HepG2 (cell line): ENCODE data around the gene BOD1. TPM values are rescaled to one million over a fixed set of nuclear protein-coding genes. Genes with fewer than 3 reads are reported as not detected.

ENCODE experiments used
- ARHGAP35 ChIP-seq: sonication (generic); formaldehyde crosslinking; IDR thresholded peaks from 2 replicates; pipeline ENCODE4 v1.9.0; 2022; ENCODE audit warnings: mild to moderate bottlenecking, inconsistent platforms, moderate library complexity, missing genetic modification reagents, borderline replicate concordance
- CAMTA2 ChIP-seq: sonication (generic); formaldehyde crosslinking; IDR thresholded peaks from 2 replicates; pipeline ENCODE4 v1.4.0; 2020; ENCODE audit warnings: mild to moderate bottlenecking, missing genetic modification reagents, borderline replicate concordance
- ELF1 ChIP-seq: sonication (generic); formaldehyde crosslinking; IDR thresholded peaks from 2 replicates; pipeline ENCODE4 v1.4.0; 2020; ENCODE audit warnings: missing genetic modification reagents
- HHEX ChIP-seq: IDR thresholded peaks from 2 replicates; pipeline ENCODE4 v1.6.1; 2016; ENCODE audit warnings: control low read depth
- HNF4A ChIP-seq: sonication (generic); formaldehyde crosslinking; IDR thresholded peaks from 2 replicates; pipeline ENCODE4 v1.4.0; 2020; ENCODE audit warnings: missing genetic modification reagents
- HNRNPUL1 ChIP-seq: fragments of 200-400 bp; formaldehyde crosslinking; IDR thresholded peaks from 2 replicates; pipeline ENCODE4 v1.6.1; 2017; ENCODE audit warnings: low read depth, mild to moderate bottlenecking, low read length, moderate library complexity
- IKZF4 ChIP-seq: sonication (generic); formaldehyde crosslinking; IDR thresholded peaks from 2 replicates; pipeline ENCODE4 v1.5.1; 2020; ENCODE audit warnings: borderline replicate concordance, mild to moderate bottlenecking, low read depth, missing genetic modification reagents; ENCODE audit errors: not compliant biosample characterization
- KDM2A ChIP-seq: sonication (generic); formaldehyde crosslinking; IDR thresholded peaks from 2 replicates; pipeline ENCODE4 v1.4.0; 2020; ENCODE audit warnings: low read depth, missing genetic modification reagents, borderline replicate concordance
- KDM3A ChIP-seq: IDR thresholded peaks from 2 replicates; pipeline ENCODE4 v1.6.1; 2018; ENCODE audit warnings: low read depth, missing compliant biosample characterization
- LRRFIP1 ChIP-seq: sonication (generic); formaldehyde crosslinking; conservative IDR thresholded peaks from 2 replicates; pipeline ENCODE4 v1.4.0; 2020; ENCODE audit warnings: missing genetic modification reagents
- MBNL3 ChIP-seq: fragments of 250-450 bp; sonication (Bioruptor Pico); conservative IDR thresholded peaks from 2 replicates; pipeline ENCODE4 v1.8.0; 2022; ENCODE audit warnings: mild to moderate bottlenecking, inconsistent platforms
- NFE2L1 ChIP-seq: sonication (generic); formaldehyde crosslinking; IDR thresholded peaks from 2 replicates; pipeline ENCODE4 v1.4.0; 2020; ENCODE audit warnings: missing genetic modification reagents, mild to moderate bottlenecking, borderline replicate concordance
- NFRKB ChIP-seq: fragments of 450-650 bp; IDR thresholded peaks from 2 replicates; pipeline ENCODE4 v1.6.1; 2017
- NFYB ChIP-seq: sonication (generic); formaldehyde crosslinking; IDR thresholded peaks from 2 replicates; pipeline ENCODE4 v1.4.0; 2020; ENCODE audit warnings: missing genetic modification reagents
- RCOR2 ChIP-seq: IDR thresholded peaks from 2 replicates; pipeline ENCODE4 v1.6.1; 2016; ENCODE audit warnings: missing biosample characterization, missing genetic modification reagents
- SUZ12 ChIP-seq: fragments of 150-350 bp; IDR thresholded peaks from 2 replicates; pipeline ENCODE4 v1.6.1; 2014; ENCODE audit warnings: low read depth, low read length
- ZNF646 ChIP-seq: sonication (generic); formaldehyde crosslinking; IDR thresholded peaks from 2 replicates; pipeline ENCODE4 v1.9.0; 2021; ENCODE audit warnings: mild to moderate bottlenecking, missing genetic modification reagents
- ZNF772 ChIP-seq: sonication (generic); formaldehyde crosslinking; IDR thresholded peaks from 2 replicates; pipeline ENCODE4 v1.5.0; 2020; ENCODE audit warnings: mild to moderate bottlenecking, missing genetic modification reagents
- polyA plus RNA-seq, 8 experiments: library from polyadenylated mRNA; depleted of rRNA in 3 of 8; stranded (reverse) in 7 of 8; unstranded in 1 of 8; fragments of >200 nt; fragmentation: Illumina TruSeq in 4 of 8; extraction: Trizol in 4 of 8; gene quantifications; 2 replicates each; pipeline versions ENCODE4 v1.2.1 to v1.2.3, GENCODE V29; 2011 to 2016; ENCODE audit warnings: low read depth in 4 of 8, missing spikeins in 1 of 8, mixed read lengths in 1 of 8; ENCODE audit not compliant: insufficient read depth in 1 of 8
- total RNA-seq, 5 experiments: library from RNA; depleted of rRNA; stranded (reverse); fragments of >200 nt; fragmentation: Illumina TruSeq; extraction: Trizol; gene quantifications; 2 replicates each; pipeline ENCODE4 v1.2.3, GENCODE V29; 2016; ENCODE audit warnings: low read depth in 1 of 5
- TF ChIP-seq, protein P1 (sequence below): IDR thresholded peaks from 2 replicates; pipeline ENCODE4 v1.6.1; 2012; ENCODE audit warnings: low read depth, low read length, improper control_type of control experiment
- TF ChIP-seq, protein P2 (sequence below): sonication (generic); formaldehyde crosslinking; IDR thresholded peaks from 2 replicates; pipeline ENCODE4 v1.9.0; 2022; ENCODE audit warnings: missing genetic modification reagents, mild to moderate bottlenecking, borderline replicate concordance

The BOD1 gene
- total and polyA plus RNA-seq, 2 of the 13 experiments (the other 11 are each of a cell fraction or from before 2014, with no cell fraction given), result 81.5 to 103 TPM

- no peak for TF ChIP-seq CAMTA2 (CRISPR knock-in tag)
- TF ChIP-seq NFE2L1, result no peak
- no peak for TF ChIP-seq HNF4A
- no peak for TF ChIP-seq KDM3A (CRISPR knock-in tag)
- TF ChIP-seq HHEX, result no peak
- TF ChIP-seq NFRKB, result no peak
- no peak for TF ChIP-seq ZNF646 (CRISPR knock-in tag)
- TF ChIP-seq HNRNPUL1, result no peak
- TF ChIP-seq, protein P1, sequence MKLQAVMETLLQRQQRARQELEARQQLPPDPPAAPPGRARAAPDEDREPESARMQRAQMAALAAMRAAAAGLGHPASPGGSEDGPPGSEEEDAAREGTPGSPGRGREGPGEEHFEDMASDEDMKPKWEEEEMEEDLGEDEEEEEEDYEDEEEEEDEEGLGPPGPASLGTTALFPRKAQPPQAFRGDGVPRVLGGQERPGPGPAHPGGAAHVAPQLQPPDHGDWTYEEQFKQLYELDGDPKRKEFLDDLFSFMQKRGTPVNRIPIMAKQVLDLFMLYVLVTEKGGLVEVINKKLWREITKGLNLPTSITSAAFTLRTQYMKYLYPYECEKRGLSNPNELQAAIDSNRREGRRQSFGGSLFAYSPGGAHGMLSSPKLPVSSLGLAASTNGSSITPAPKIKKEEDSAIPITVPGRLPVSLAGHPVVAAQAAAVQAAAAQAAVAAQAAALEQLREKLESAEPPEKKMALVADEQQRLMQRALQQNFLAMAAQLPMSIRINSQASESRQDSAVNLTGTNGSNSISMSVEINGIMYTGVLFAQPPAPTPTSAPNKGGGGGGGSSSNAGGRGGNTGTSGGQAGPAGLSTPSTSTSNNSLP, result no peak
- no peak for TF ChIP-seq ELF1 (CRISPR knock-in tag)
- TF ChIP-seq NFYB (CRISPR knock-in tag), result no peak
- no peak for TF ChIP-seq MBNL3 (CRISPR knock-in tag)
- TF ChIP-seq, protein P2, sequence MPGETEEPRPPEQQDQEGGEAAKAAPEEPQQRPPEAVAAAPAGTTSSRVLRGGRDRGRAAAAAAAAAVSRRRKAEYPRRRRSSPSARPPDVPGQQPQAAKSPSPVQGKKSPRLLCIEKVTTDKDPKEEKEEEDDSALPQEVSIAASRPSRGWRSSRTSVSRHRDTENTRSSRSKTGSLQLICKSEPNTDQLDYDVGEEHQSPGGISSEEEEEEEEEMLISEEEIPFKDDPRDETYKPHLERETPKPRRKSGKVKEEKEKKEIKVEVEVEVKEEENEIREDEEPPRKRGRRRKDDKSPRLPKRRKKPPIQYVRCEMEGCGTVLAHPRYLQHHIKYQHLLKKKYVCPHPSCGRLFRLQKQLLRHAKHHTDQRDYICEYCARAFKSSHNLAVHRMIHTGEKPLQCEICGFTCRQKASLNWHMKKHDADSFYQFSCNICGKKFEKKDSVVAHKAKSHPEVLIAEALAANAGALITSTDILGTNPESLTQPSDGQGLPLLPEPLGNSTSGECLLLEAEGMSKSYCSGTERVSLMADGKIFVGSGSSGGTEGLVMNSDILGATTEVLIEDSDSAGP (CRISPR knock-in tag), result 0 out of 2 replicates have a peak, but pooled peaks have one; percentile 50
- no peak for TF ChIP-seq ZNF772 (CRISPR knock-in tag)
- TF ChIP-seq KDM2A, result no peak
- no peak for TF ChIP-seq IKZF4 (CRISPR knock-in tag)
- TF ChIP-seq SUZ12, result no peak
- no peak for TF ChIP-seq ARHGAP35 (CRISPR knock-in tag)
- TF ChIP-seq LRRFIP1 (CRISPR knock-in tag), result no peak
- no peak; the same call in 1 of the 2 replicates for TF ChIP-seq RCOR2
These were observed 7.3 kb upstream of the BOD1 start (continued) for GRCh38 chr5:173623789-173624188.
